ENCODE measurements around the gene GJA4.

DNA sequence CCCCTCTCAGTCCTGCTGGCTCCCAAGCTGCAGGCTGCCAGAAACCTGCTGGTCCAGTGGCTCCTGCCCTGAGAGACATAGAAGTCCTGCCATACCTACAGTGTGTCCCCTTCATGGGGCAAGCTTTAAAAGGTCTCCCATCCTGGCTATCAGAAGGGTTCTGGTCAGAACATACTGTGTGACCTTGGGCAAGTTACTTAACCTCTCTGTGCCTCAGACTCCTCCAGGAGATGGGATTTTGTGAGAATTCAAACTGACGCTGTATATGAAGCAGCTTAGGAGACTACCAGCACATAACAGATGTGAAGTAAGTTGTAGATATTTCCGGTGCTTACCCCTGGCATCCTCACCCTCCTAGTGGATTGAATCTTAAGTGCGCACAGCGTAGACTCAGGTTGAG lies 46.7 kb upstream of the GJA4 start:
- TF ChIP-seq RFX5 (IDR thresholded peaks at IDR 0.05; ENCODE audit: borderline replicate concordance, low read depth, low read length) (no peak), TBP (IDR thresholded peaks at IDR 0.05; ENCODE audit: low read depth, low read length) (no peak), POLR2A (IDR thresholded peaks at IDR 0.05; ENCODE audit: control extremely low read depth in 1 of 2, low read depth in 2 of 2, low read length in 2 of 2) (no peak), ZNF274 (IDR thresholded peaks at IDR 0.05; ENCODE audit: borderline replicate concordance, extremely low read depth, low read length) (no peak), EZH2 (IDR thresholded peaks at IDR 0.05; ENCODE audit: low read depth, low read length, severe bottlenecking) (no peak), TAF1 (IDR thresholded peaks at IDR 0.05; ENCODE audit: low read depth, low read length) (no peak), SIN3A (conservative IDR thresholded peaks at IDR 0.05 in 1 of 2, IDR thresholded peaks at IDR 0.05 in 1 of 2; ENCODE audit: low read depth in 1 of 2, low read length in 2 of 2) (no peak), SIX5 (IDR thresholded peaks at IDR 0.05; ENCODE audit: low read depth, low read length) (no peak)
- TF ChIP-seq, protein P1, sequence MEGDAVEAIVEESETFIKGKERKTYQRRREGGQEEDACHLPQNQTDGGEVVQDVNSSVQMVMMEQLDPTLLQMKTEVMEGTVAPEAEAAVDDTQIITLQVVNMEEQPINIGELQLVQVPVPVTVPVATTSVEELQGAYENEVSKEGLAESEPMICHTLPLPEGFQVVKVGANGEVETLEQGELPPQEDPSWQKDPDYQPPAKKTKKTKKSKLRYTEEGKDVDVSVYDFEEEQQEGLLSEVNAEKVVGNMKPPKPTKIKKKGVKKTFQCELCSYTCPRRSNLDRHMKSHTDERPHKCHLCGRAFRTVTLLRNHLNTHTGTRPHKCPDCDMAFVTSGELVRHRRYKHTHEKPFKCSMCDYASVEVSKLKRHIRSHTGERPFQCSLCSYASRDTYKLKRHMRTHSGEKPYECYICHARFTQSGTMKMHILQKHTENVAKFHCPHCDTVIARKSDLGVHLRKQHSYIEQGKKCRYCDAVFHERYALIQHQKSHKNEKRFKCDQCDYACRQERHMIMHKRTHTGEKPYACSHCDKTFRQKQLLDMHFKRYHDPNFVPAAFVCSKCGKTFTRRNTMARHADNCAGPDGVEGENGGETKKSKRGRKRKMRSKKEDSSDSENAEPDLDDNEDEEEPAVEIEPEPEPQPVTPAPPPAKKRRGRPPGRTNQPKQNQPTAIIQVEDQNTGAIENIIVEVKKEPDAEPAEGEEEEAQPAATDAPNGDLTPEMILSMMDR (IDR thresholded peaks at IDR 0.05; ENCODE audit: control extremely low read depth in 1 of 3, insufficient read depth in 1 of 3, low read depth in 1 of 3, low read length in 3 of 3), result no peak
